OCI-LY7 (cell line): ENCODE data around the gene C6orf141. TPM values are rescaled to one million over a fixed set of nuclear protein-coding genes. Genes with fewer than 3 reads are reported as not detected.

Experiments
- BruUV-seq: library from RNA; stranded (reverse); fragments of 400-500 nt; replicated peaks from 2 replicates; lab custom pipeline; 2021; lab: Mats Ljungman, UMichigan
- CTCF ChIA-PET: fragments of 300-600 bp; sonication (Branson Sonifier 250); formaldehyde crosslinking; loops from one replicate; lab custom pipeline; 2022; ENCODE audit warnings: antibody characterized with exemption; ENCODE audit not compliant: unreplicated experiment; lab: Charles Lee
- POLR2A ChIA-PET: fragments of 300-600 bp; sonication (Branson Sonifier 250); formaldehyde crosslinking; loops from one replicate; lab custom pipeline; 2022; ENCODE audit warnings: antibody characterized with exemption; lab: Charles Lee
- DNase-seq: peaks from one replicate; pipeline ENCODE4 v3.0.0-alpha.2; 2015; ENCODE audit warnings: low spot score
- H2AFZ ChIP-seq: fragments of 200-600 bp; sonication (generic), shearing (Covaris generic); 2 replicates; pipeline ENCODE4 v1.6.1; 2014; ENCODE audit warnings: mild to moderate bottlenecking, antibody characterized with exemption, low read length, moderate library complexity
- H3K27ac ChIP-seq: fragments of 200-600 bp; sonication (generic); 2 replicates; pipeline ENCODE4 v1.5.1; 2014; ENCODE audit warnings: mixed run types, low read depth, mild to moderate bottlenecking, moderate library complexity, low read length, inconsistent platforms; ENCODE audit not compliant: poor library complexity, severe bottlenecking
- H3K36me3 ChIP-seq: fragments of 200-600 bp; sonication (generic); 2 replicates; pipeline ENCODE4 v1.6.1; 2014; ENCODE audit warnings: mild to moderate bottlenecking, antibody characterized with exemption, low read length, moderate library complexity, mixed read lengths; ENCODE audit not compliant: insufficient read depth
- H3K4me1 ChIP-seq: fragments of 200-600 bp; sonication (generic); 2 replicates; pipeline ENCODE4 v1.5.1; 2014; ENCODE audit warnings: mild to moderate bottlenecking, low read length; ENCODE audit not compliant: insufficient read depth, poor library complexity, severe bottlenecking
- H3K4me2 ChIP-seq: fragments of 200-600 bp; sonication (generic); 2 replicates; pipeline ENCODE4 v1.6.1; 2014; ENCODE audit warnings: mild to moderate bottlenecking, low read length
- H3K4me3 ChIP-seq: fragments of 200-600 bp; sonication (generic); 2 replicates; pipeline ENCODE4 v1.5.1; 2014; ENCODE audit warnings: mild to moderate bottlenecking, low read depth, low read length; ENCODE audit not compliant: poor library complexity, severe bottlenecking
- H3K79me2 ChIP-seq: fragments of 200-600 bp; sonication (generic); 2 replicates; pipeline ENCODE4 v1.6.1; 2016; ENCODE audit warnings: low read depth, mild to moderate bottlenecking, low read length, moderate library complexity, mixed read lengths; ENCODE audit not compliant: insufficient read depth
- H3K9me2 ChIP-seq: fragments of 200-600 bp; sonication (generic); 2 replicates; pipeline ENCODE4 v1.6.1; 2016; ENCODE audit warnings: mild to moderate bottlenecking, low read length, mixed read lengths; ENCODE audit not compliant: insufficient read depth
- H3K9me3 ChIP-seq: fragments of 200-600 bp; sonication (generic); 2 replicates; pipeline ENCODE4 v1.6.1; 2014; ENCODE audit warnings: mild to moderate bottlenecking, mixed run types, low read length, mixed read lengths
- H4K20me1 ChIP-seq: fragments of 200-600 bp; sonication (generic); 2 replicates; pipeline ENCODE4 v1.6.1; 2014; ENCODE audit warnings: mild to moderate bottlenecking, antibody characterized with exemption, low read length, moderate library complexity, mixed read lengths; ENCODE audit not compliant: insufficient read depth
- CTCF ChIP-seq: fragments of 200-600 bp; sonication (generic); conservative IDR thresholded peaks from 2 replicates; pipeline ENCODE4 v1.5.1; 2014; ENCODE audit warnings: mild to moderate bottlenecking, antibody characterized with exemption, low read length, moderate library complexity, mixed read lengths
- EZH2phosphoT487 ChIP-seq: fragments of 200-600 bp; sonication (generic); IDR thresholded peaks from 2 replicates; pipeline ENCODE4 v1.6.1; 2018; ENCODE audit warnings: low read depth, borderline replicate concordance, mild to moderate bottlenecking, mixed run types, antibody characterized with exemption, low read length, moderate library complexity, mixed read lengths
- intact Hi-C: fragments of 100-400 bp; cut with micrococcal nuclease; formaldehyde crosslinking; loops from one replicate; pipeline ENCODE4 v1.10.0; 2022; ENCODE audit not compliant: unreplicated experiment
- total RNA-seq, 2 experiments: library from RNA; depleted of rRNA in 1 of 2; stranded (reverse); fragments of >200 nt in 1 of 2; shearing (Covaris generic) in 1 of 2; gene quantifications; 2 replicates each; pipeline ENCODE4 v1.2.3, GENCODE V29; 2014 to 2022

The C6orf141 gene
- total RNA-seq, 2 experiments from 2014 or later = not detected

GRCh38 chr6:49519660-49520059, 30.8 kb upstream of the C6orf141 start:
- POLR2A ChIA-PET = no interaction called here
- CTCF ChIA-PET = no interaction called here
- no peak for DNase-seq

DNA sequence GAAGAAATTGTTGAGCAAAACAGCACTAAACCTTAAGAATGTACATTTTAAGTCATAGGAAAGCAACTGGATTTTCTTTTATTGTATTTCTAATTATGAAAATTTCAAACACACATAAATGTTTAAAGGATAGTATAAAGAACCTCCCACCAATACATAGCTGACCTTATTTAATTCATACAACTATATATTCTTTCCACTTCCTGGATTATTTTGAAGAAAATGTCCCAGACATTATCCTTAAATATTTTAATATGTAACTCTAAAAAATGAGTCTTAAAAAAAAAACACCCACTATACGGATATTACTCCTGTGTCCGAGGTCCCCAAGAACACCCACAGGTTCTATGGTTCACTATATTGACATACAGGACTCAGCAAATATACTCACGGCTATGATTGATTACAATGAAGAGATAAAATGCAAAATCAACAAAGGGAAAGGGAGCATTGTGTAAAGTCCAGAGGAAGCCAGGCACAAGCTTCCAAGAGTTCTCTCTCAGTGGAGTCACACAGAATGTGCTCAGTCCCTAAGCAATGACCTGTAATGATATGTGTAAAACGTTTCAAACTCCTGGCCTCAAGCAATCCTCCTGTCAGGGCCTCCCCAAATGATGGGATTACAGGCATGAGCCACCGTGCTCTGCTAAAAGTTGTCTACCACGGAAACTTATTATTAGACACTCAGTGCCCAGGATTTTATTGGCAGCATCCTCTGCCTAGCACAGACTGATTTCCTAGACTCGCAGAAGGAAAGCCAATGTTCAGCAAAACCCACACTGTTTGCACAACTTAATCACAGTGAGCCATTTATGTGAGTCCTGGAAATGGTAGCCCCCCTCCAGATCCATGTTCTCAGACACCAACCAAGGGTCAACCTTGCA, 27.5 kb upstream of the C6orf141 start:
- intact Hi-C loops = no loop called here
- Histone ChIP-seq H3K4me3 (no peak overlapping the region), H4K20me1 (no peaks in the 10 kb centered on the region), H3K27ac (no peak overlapping the region), H3K79me2 (no peaks in the 10 kb centered on the region), H3K4me1 (no peaks in the 10 kb centered on the region), H3K4me2 (no peak overlapping the region), H2AFZ (no peak overlapping the region), H3K36me3 (no peaks in the 10 kb centered on the region), H3K9me2 (no peaks in the 10 kb centered on the region), H3K9me3 (no peaks in the 10 kb centered on the region)
- no TSS peak for BruUV-seq
- TF ChIP-seq EZH2phosphoT487 (no peak), CTCF (no peak)
- ChIA-PET CTCF (no interaction called here), POLR2A (no interaction called here)
- no peak for DNase-seq

More at GRCh38 chr6:49519660-49520059, 30.8 kb upstream of the C6orf141 start:
- H3K9me2 ChIP-seq = no peaks in the 10 kb centered on the region
- H2AFZ ChIP-seq = no peak overlapping the region
- TF ChIP-seq EZH2phosphoT487 (no peak), CTCF (no peak)
- H4K20me1 ChIP-seq = no peaks in the 10 kb centered on the region
- H3K36me3 ChIP-seq = no peaks in the 10 kb centered on the region
- no peaks in the 10 kb centered on the region for H3K4me1 ChIP-seq
- no TSS peak for BruUV-seq
- H3K4me3 ChIP-seq = no peak overlapping the region
- no peaks in the 10 kb centered on the region for H3K79me2 ChIP-seq
- no peak overlapping the region for H3K27ac ChIP-seq
- no peak overlapping the region for H3K4me2 ChIP-seq
- H3K9me3 ChIP-seq = no peaks in the 10 kb centered on the region
- intact Hi-C loops = no loop called here

DNA sequence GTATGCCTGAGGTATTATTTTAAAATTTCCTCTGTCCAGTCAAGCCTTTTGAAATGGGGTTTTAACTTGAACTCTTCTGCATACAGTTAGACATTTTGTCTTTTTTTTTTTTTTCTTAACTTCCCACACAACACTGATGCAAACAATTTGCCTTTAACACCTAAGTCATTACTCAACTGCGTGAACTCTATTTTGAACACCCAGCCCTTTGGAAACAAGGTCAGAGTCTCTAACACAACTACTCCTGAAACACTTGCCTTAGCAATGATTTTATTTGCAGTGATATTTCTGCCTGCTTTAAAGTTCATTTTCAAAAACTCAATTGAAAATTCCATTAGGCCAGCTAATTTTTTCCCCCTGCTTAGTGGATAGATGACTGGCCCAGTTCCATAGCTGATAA, 26.6 kb upstream of the C6orf141 start:
- H2AFZ ChIP-seq = no peak overlapping the region
- intact Hi-C loops = no loop called here
- no peak overlapping the region for H3K4me2 ChIP-seq
- BruUV-seq = no TSS peak
- H3K36me3 ChIP-seq = no peaks in the 10 kb centered on the region
- no peak overlapping the region for H3K27ac ChIP-seq
- POLR2A ChIA-PET = no interaction called here
- CTCF ChIA-PET = no interaction called here
- TF ChIP-seq CTCF (no peak), EZH2phosphoT487 (no peak)
- H4K20me1 ChIP-seq = no peaks in the 10 kb centered on the region
- no peaks in the 10 kb centered on the region for H3K9me2 ChIP-seq
- H3K4me1 ChIP-seq = no peaks in the 10 kb centered on the region
- H3K4me3 ChIP-seq = no peak overlapping the region
- no peaks in the 10 kb centered on the region for H3K79me2 ChIP-seq
- no peaks in the 10 kb centered on the region for H3K9me3 ChIP-seq
- no peak for DNase-seq
